ENCODE measurements around the gene RNASEH2C. TPM values are rescaled to one million over a fixed set of nuclear protein-coding genes. Genes with fewer than 3 reads are reported as not detected.

The RNASEH2C gene
- total RNA-seq (2022; extraction: Qiagen RNA extraction): 22.8 to 46.0 TPM (median 44.1 TPM) in 5 replicates

DNA sequence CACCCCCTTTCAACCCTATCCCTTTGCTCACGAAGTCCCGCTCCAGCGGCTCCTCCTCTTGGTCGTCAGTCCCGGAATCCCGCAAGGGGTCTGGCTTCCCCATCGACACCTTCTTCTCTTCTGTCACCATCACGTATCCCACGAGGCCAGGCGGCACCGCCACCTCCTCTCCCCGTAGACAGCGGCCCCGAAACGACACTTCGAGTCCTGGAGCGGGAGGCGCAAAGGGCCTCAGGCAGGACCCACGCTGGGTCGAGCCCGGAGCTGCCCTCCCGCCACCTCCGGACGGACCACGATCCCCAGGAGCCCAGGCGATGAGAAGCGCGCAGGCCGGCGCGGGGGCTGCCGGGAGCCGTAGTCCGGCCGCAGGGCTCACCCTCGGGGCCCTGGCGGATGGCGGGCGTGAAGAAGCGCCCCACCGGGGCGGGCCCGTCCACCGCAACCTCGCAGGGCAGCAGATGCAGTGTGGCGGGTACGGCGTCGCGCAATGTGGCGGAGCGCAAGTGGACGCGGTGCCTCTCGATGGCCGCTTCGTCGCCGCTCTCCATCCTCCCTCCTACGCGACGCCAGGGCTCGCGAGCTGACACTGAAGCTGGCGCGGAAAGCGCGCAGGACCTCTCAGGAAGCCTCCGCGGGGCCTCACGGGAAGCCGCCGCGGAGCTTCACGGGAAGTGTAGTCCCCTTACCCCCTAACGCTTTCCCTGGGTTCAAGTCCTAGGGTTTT, at the start of gene RNASEH2C:
Gene RNASEH2C (minus strand): TSS at position 588 of the 724 bp plus-strand sequence. CDS start 40 bp downstream, at position 548.

DNA sequence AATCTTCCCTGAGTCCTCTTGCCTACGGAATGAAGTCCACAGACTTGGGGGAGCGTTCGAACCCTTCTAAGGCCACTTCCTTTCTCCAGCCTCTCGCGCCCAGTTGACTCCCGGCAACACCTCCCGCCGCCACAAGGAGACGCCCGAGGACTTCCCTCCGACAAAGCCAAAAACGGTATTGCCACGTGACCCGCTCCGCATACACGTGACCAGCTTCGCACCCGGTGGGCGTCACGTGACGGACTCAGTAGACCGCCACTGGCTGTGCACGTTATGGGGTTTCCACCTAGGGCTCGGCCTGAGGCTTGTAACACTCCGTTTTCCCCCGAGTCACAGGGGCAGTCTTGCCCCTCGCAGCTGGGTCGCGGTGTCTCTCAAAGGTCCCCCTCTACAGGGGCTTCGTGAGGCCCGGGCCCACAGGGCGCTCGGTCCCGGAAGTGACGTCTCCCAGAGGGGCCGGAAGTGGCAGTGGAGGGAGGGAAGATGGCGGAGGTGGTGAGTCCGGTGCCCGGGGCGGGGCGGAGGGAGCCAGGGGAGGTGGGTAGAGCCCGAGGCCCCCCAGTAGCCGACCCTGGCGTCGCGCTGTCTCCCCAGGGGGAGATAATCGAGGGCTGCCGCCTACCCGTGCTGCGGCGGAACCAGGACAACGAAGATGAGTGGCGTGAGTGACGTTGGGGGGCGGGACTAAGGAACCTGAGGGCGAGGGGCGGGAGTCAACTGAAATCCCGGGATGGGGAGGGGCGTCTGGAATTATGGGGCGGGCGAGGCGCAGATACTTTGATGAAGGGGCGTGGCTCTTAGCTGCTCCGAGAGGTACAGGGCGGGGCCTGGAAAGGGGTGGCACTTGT, 8.6 kb downstream of the RNASEH2C start, which contains the start of gene KAT5:
Gene KAT5 (plus strand): TSS at position 468 of the 848 bp plus-strand sequence. CDS start 16 bp downstream, at position 484.

Other genes with a start within 250 kb of the RNASEH2C start
- 47.0 to 89.3 TPM (median 68.8 TPM) in 5 replicates for gene MALAT1, start 221.8 kb downstream of the RNASEH2C start, total RNA-seq (2022; extraction: Qiagen RNA extraction)
- gene SCYL1, start 195.7 kb downstream of the RNASEH2C start, total RNA-seq (2022; extraction: Qiagen RNA extraction): 42.4 to 62.3 TPM (median 60.2 TPM) in 5 replicates
- gene LTBP3, start 162.4 kb downstream of the RNASEH2C start, total RNA-seq (2022; extraction: Qiagen RNA extraction): 67.3 to 123 TPM (median 91.4 TPM) in 5 replicates
- gene ZNRD2, start 150.3 kb downstream of the RNASEH2C start, total RNA-seq (2022; extraction: Qiagen RNA extraction): 67.2 to 80.5 TPM (median 71.2 TPM) in 5 replicates
- gene FAM89B, start 148.3 kb downstream of the RNASEH2C start, total RNA-seq (2022; extraction: Qiagen RNA extraction): 24.8 to 42.2 TPM (median 34.4 TPM) in 5 replicates
- gene EHBP1L1, start 144.7 kb downstream of the RNASEH2C start, total RNA-seq (2022; extraction: Qiagen RNA extraction): 20.8 to 32.9 TPM (median 28.8 TPM) in 5 replicates
- 0.21 to 0.59 TPM (median 0.45 TPM) in 5 replicates for gene KCNK7, start 125.0 kb downstream of the RNASEH2C start, total RNA-seq (2022; extraction: Qiagen RNA extraction)
- 39.9 to 50.8 TPM (median 46.4 TPM) in 5 replicates for gene MAP3K11, start 106.6 kb downstream of the RNASEH2C start, total RNA-seq (2022; extraction: Qiagen RNA extraction)
- gene PCNX3, start 105.0 kb downstream of the RNASEH2C start, total RNA-seq (2022; extraction: Qiagen RNA extraction): 22.5 to 37.8 TPM (median 36.0 TPM) in 5 replicates
- 9.4 to 16.4 TPM (median 15.6 TPM) in 5 replicates for gene SIPA1, start 82.7 kb downstream of the RNASEH2C start, total RNA-seq (2022; extraction: Qiagen RNA extraction)
- gene RELA, start 57.9 kb downstream of the RNASEH2C start, total RNA-seq (2022; extraction: Qiagen RNA extraction): 58.7 to 77.6 TPM (median 77.2 TPM) in 5 replicates
- 43.0 to 54.7 TPM (median 52.9 TPM) in 5 replicates for gene KAT5, start 8.5 kb downstream of the RNASEH2C start, total RNA-seq (2022; extraction: Qiagen RNA extraction)
- gene AP5B1, start 60.2 kb upstream of the RNASEH2C start, total RNA-seq (2022; extraction: Qiagen RNA extraction): 7.5 to 12.1 TPM (median 10.0 TPM) in 5 replicates
- gene OVOL1, start 66.3 kb upstream of the RNASEH2C start, total RNA-seq (2022; extraction: Qiagen RNA extraction): 0.05 to 0.12 TPM (median 0.08 TPM) in 5 replicates
- gene SNX32, start 113.2 kb upstream of the RNASEH2C start, total RNA-seq (2022; extraction: Qiagen RNA extraction): 0.03 to 0.08 TPM (median 0.04 TPM) in 3 of 5 replicates, not detected in the others
- gene CFL1, start 137.4 kb upstream of the RNASEH2C start, total RNA-seq (2022; extraction: Qiagen RNA extraction): 2,038 to 2,379 TPM (median 2,208 TPM) in 5 replicates
- 22.6 to 34.8 TPM (median 32.1 TPM) in 5 replicates for gene MUS81, start 139.6 kb upstream of the RNASEH2C start, total RNA-seq (2022; extraction: Qiagen RNA extraction)
- 0.21 to 1.0 TPM (median 0.78 TPM) in 5 replicates for gene EFEMP2, start 152.0 kb upstream of the RNASEH2C start, total RNA-seq (2022; extraction: Qiagen RNA extraction)
- 0.07 to 0.15 TPM in 2 of 5 replicates, not detected in the others for gene CTSW, start 159.0 kb upstream of the RNASEH2C start, total RNA-seq (2022; extraction: Qiagen RNA extraction)
- 68.8 to 91.4 TPM (median 86.2 TPM) in 5 replicates for gene FIBP, start 167.7 kb upstream of the RNASEH2C start, total RNA-seq (2022; extraction: Qiagen RNA extraction)
- gene CCDC85B, start 169.9 kb upstream of the RNASEH2C start, total RNA-seq (2022; extraction: Qiagen RNA extraction): 20.6 to 40.4 TPM (median 35.5 TPM) in 5 replicates
- gene FOSL1, start 179.6 kb upstream of the RNASEH2C start, total RNA-seq (2022; extraction: Qiagen RNA extraction): 101 to 162 TPM (median 128 TPM) in 5 replicates
- 27.5 to 41.8 TPM (median 38.7 TPM) in 5 replicates for gene C11orf68, start 198.3 kb upstream of the RNASEH2C start, total RNA-seq (2022; extraction: Qiagen RNA extraction)
- gene DRAP1, start 198.6 kb upstream of the RNASEH2C start, total RNA-seq (2022; extraction: Qiagen RNA extraction): 168 to 287 TPM (median 230 TPM) in 5 replicates
- not detected in 5 replicates for gene TSGA10IP, start 224.7 kb upstream of the RNASEH2C start, total RNA-seq (2022; extraction: Qiagen RNA extraction)
- gene SART1, start 240.9 kb upstream of the RNASEH2C start, total RNA-seq (2022; extraction: Qiagen RNA extraction): 46.1 to 70.0 TPM (median 66.5 TPM) in 5 replicates